Measurements from ENCODE around the gene KRT4.
"Not testable (repeated sequence)": the region's sequence is repeated elsewhere in the genome, so short reads cannot be mapped to it uniquely, and the experiment has no call there.

The KRT4 gene

DNA sequence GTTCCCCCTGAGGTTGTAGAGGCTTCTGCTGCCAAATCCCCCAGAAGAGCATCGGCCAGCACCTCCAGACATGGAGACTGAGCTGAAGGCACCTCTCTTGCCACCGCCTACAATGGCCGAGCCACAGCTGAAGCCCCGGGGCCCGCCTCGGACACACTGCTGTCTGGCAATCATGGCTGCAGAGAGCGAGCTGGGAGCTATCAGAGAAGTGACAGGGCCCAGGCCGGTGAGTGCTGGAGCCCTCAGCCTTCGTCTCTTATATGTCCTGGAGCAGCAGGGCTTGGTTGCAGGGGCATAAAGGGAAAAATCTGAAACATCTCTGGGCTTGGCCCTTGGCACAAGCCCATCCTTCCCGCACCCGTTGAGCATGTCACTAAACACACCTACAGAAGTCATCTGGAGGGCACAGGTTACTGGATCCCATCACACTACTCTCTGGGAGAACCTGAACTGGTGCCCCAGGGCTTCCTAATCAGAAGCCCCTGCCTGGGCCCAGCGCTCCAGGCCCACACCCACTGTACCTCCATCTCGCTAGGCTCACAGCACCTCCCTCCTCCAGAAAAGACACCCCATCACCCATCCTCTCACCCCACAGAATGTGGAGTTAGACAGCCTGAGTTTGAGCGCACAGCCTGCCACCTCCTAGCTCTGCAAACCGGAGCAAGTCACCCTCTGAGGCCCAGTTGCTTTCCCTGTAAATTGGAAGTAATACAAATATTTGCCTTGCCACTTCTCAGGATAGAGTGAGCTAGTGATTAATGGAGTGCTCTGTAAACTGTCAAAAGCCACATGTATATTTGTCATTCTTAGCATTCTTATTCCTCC is at the start of gene KRT4:
Gene KRT4 (minus strand): TSS at position 232 of the 825 bp plus-strand sequence. CDS start 58 bp downstream, at position 174.
- DNase-seq (ENCODE audit: low spot score) = peak; percentile 38

DNA sequence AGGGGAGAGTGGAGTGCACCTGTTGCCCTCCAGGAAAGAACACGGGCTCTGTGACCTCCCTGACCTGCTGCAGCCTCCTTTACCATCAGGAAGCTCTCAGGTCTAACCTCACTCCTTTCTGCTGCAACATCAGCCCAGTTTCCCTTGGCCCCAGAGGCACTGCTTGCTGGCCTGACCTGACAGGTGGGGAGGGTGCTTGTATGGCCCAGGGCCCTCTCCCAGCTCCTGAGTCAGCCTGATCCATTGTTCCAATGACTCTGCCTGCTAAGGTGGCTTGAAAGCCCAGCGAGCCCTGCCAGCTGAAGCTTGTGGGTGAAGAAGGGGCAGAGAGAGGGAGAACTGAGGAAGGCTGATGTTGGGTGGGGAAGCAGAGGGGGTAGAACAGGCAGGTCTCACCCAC is 48.1 kb upstream of the KRT4 start:
- DNase-seq (ENCODE audit: low spot score) = no peak

GRCh38 chr12:52861511-52861910 is 47.6 kb upstream of the KRT4 start:
- no peak for DNase-seq (ENCODE audit: low spot score)

DNA sequence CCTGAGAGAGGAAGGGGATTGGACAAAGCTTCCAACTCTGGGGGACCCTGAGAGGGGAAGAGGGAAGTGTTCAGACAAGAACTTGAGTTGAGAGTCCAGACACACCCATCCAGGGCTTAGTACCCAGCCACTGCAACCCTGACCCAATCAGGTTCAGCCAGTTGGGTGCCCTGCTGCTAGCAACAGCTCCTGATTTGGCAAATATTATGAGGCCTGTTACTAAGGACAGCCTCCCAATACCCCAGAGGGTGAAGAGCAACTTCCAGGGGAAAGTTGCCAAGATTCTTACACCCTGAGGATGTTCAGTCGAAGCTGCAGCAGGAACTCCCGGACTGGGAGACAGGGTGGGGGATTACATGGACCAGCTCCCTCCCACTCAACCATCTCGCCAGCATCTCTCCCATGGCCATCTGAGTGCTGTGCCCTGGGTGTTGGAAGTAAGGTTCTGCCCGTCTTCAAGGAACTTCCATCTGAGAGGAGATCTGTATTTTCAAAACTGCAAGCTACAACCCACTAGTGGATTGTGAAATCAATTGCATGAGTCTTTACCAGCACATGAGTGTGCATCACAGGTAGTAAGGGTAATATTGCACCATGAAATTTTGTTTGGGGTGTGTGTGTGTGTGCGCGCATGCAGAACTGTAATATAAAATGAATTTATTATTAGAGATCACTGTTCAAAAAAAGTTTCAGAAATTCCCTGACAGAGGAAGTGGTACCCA is 46.3 kb upstream of the KRT4 start:
- peak; percentile 67 for DNase-seq (ENCODE audit: low spot score)

GRCh38 chr12:52857500-52857899 is 43.6 kb upstream of the KRT4 start:
- DNase-seq (ENCODE audit: low spot score) = no peak

DNA sequence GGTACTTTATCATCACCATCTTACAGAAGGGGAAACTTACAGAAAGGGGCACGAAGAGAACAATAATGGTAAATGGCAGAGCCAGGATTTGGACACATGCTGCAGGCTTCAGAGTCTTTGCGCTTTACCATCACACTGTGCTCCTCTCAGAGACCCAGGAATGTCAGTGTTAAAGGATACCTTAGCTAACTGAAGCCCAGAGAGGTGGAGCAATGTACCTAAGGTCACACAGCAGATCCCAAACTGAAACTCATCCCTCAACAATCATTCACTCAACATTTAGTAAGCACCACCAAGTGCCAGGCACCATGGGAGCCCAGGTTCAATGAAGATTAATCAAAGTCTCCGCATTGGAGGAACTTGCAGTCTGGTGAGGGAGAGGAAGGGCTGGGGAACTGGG is 42.9 kb upstream of the KRT4 start:
- no peak for DNase-seq (ENCODE audit: low spot score)

DNA sequence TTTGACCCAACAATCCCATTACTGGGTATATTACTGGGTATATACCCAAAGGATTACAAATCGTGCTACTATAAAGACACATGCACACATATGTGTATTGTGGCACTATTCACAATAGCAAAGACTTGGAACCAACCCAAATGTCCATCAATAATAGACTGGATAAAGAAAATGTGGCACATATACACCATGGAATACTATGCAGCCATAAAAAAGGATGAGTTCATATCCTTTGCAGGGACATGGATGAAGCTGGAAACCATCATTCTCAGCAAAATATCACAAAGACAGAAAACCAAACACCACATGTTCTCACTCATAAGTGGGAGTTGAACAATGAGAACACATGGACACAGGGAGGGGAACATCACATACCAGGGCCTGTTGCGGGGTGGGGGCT is 42.2 kb upstream of the KRT4 start:
- not testable (repeated sequence) for DNase-seq (ENCODE audit: low spot score)

GRCh38 chr12:52851787-52852186 is 37.9 kb upstream of the KRT4 start:
- DNase-seq (ENCODE audit: low spot score) = no peak

GRCh38 chr12:52850681-52851080 is 36.8 kb upstream of the KRT4 start:
- no peak for DNase-seq (ENCODE audit: low spot score)

DNA sequence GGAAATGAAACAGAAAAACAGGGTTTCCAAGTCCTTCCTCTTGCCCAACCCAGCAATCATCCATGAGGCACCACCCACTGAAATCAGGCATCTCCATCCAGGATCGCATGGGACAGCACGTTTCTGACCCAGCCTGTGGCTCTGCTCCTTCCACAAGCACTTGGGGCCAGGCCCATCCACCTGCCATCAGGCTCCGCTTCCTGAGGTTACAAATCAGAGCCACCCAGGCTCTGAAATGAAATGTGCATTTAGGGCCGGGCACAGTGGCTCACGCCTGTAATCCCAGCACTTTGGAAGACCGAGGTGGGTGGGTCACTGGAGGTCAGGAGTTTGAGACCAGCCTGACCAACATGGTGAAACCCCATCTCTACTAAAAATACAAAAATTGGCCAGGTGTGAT is 35.6 kb upstream of the KRT4 start:
- DNase-seq (ENCODE audit: low spot score) = no peak

DNA sequence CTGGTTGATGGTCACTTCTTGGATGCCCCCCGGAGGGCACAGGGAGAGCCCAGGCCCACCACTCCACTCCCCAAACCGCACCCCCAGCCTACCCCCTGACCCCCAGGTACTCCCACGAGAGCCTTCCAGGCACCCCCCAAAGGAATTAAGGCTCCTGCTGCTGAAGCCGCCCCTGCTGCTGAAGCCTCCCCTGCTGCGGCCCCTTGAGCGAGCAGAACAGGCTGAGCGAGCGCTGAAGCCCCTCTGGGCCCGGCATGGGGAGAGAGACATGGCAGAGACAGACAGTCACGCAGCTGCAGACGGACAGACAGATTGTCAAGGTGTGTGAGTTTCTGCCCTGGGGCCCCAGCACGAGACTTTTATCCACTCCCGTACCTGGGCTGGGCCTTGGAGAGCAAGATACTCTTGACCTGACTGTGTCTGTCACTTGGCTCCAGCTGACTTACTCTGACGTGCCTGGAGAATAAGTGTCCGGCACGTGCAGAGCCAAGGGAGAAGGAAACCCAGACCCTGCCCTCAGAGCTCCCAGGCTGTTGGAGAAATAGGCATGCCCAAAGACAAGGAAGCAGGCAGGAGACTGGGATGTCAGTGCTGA is 34.8 kb upstream of the KRT4 start, which contains the start of gene KRT78:
Gene KRT78 (minus strand): TSS at position 334 of the 595 bp plus-strand sequence. CDS start 64 bp downstream, at position 270.
- DNase-seq (ENCODE audit: low spot score) = no peak

DNA sequence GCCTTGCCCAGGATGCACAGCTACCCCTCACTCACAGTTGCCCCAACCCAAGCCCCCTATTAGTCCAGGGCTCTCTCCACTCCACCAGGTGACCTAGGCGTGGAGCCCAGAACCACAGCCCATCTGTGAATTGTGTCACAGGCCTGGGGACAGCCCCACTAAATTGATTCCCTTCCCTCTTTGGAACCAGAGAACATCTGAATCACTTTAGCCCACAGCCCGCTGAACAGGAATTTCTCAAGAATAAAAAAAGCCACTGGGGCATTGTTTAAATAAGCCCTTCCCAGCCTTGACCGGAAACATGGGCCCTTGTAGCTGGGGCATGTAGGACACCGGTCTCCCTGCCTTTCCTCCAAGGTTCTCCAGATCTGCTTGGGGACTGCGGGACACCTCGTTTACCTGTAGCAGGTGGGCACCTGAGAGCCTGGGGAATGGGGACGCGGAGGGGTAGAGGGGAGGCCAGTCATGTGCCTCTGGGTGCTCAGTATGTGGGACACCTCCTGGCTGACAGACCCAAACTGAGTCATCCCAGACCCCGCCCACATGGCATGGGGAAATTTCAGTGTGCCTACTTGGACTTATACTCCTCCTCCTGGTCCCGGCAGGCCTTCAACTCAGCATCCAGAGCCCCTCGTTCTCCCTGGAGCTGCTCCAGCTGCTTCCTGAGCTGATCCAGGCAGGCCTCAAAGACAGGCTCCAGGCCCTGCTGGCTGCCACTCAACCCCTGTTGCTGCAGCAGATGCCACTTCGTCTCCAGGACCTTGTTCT is 33.6 kb upstream of the KRT4 start:
- no peak for DNase-seq (ENCODE audit: low spot score)

- DNase-seq (ENCODE audit: low spot score) = no peak
Measured at GRCh38 chr12:52846356-52846970, 32.5 kb upstream of the KRT4 start.

GRCh38 chr12:52845946-52846345 is 32.0 kb upstream of the KRT4 start:
- DNase-seq (ENCODE audit: low spot score) = no peak

- no peak for DNase-seq (ENCODE audit: low spot score)
Measured at GRCh38 chr12:52844386-52844785, 30.5 kb upstream of the KRT4 start.

DNA sequence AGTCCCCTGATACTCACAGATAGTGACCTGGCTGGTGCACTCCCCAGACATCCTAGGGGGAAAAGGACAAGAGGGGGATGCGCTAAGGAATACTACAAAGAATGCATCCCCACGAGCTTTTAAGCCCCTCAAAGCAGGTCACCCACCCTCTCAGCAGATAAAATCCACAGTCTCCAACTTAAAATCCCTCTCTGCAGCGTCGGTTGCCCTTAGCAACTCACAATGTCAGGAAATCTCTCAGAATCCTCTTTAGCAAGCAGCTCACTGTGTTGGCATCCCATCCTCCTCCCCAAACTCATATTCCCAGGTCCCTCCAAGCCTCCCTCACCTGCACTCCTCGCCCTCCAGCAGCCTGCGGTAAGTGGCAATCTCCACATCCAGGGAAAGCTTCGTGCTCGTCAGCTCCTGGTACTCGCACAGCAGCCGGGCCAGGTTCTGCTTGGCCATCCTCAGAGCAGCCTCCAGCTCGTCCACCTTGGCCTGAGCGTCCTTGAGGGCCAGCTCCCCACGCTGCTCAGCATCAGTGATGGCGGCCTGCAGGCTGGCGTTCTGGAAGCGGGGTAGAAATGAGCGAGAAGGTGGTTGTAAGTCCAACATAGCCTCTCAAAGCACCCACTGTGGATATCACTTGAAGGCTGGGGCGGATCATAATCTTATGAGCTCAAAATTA is 25.7 kb upstream of the KRT4 start:
- DNase-seq (ENCODE audit: low spot score) = no peak

DNA sequence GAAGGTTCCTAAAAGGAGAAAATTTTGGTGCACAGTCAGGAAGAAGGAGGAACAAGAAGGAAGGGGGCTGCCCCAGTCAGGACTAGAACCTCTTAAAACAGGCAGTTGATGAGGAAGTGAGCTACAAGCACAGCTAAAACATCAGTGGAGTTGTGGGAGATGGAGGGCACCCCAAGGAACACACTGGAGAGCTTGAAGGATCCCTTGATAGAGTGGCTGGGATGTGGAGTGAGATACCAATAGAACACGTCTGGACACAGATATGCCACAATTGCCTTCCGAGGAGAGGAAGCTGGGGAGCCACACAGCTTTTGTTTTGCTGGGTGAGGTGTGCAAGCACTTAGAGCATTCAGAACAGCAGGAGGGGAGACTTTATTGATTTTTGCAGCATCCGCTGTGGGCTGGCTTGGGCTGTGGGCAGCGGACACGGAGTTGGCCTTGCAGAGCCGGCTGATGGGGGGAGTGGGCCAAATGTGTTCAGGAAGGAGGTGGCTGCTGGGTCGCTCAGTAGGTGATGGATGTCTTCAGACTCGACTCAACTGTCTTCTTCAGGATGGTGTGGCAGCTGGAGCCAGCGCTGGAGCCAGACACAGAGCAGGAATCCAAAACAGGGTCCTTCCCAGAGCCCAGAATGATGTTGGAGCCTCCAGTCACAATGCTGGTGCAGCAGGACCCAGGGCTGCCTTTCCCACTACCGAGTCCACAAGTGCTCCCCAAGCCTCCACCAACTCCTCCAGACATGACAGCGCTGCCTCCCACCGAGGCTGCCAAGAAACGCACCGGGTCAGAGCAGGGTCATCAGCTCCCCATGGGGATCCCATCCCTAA is 24.9 kb upstream of the KRT4 start:
- no peak for DNase-seq (ENCODE audit: low spot score)

- no peak for DNase-seq (ENCODE audit: low spot score)
Measured at GRCh38 chr12:52837781-52838608, 24.1 kb upstream of the KRT4 start.

GRCh38 chr12:52837413-52837741 is 23.5 kb upstream of the KRT4 start:
- peak; percentile 76 for DNase-seq (ENCODE audit: low spot score)
